GM18873 (cell line): ENCODE data around the gene FBXW8.

Experiments used
- ATAC-seq: cut with Tn5 transposase; IDR thresholded peaks from one replicate; pipeline ENCODE4 v1.9.1; 2021; ENCODE audit warnings: mild to moderate bottlenecking, moderate library complexity, moderate number of reproducible peaks; ENCODE audit not compliant: unreplicated experiment, low FRiP score

Gene FBXW8

GRCh38 chr12:116982791-116983411 is 72.2 kb downstream of the FBXW8 start:
- ATAC-seq, result no peak

DNA sequence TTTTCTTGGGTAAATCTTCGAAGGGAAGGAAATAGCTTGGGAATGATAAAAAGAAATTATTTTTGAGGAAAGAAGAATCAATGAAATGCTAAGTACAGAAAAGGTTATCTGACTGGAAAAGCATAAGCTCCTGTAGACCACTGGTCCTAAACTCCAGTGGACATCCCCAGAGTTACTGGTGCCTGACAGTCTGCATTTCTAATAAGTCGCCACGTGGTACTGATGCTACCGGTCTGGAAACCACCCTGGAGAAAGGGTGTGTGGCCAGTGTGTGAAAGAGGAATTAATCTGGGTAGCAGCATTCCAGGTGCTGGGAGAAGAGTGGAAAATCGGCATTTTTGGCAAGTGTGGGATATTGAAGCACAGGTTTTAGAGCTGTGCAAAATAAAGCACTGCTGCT is 73.3 kb downstream of the FBXW8 start:
- ATAC-seq, result no peak

- ATAC-seq, result no peak
These were observed 79.6 kb downstream of the FBXW8 start for GRCh38 chr12:116990329-116990728.

GRCh38 chr12:116990971-116991966 is 80.5 kb downstream of the FBXW8 start:
- ATAC-seq, result no peak

DNA sequence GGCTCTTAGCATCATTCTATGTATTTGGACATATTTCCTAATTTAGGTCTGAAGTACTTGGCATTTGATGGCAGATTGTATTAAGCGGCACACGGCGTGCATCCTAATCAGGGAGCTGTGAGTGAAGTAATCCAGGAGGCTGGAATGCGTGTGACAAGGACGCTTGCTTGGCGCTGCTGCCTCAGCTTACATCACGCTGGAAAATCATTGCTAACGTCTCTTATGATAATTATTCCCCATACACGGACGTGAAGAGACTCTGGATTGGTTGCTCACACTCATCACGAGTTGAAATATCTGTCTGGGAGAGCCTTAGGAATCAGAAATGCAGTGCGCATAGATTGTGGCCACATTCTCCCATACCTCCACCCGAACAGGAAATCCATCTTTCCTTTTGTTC is 85.3 kb downstream of the FBXW8 start:
- ATAC-seq, result no peak

DNA sequence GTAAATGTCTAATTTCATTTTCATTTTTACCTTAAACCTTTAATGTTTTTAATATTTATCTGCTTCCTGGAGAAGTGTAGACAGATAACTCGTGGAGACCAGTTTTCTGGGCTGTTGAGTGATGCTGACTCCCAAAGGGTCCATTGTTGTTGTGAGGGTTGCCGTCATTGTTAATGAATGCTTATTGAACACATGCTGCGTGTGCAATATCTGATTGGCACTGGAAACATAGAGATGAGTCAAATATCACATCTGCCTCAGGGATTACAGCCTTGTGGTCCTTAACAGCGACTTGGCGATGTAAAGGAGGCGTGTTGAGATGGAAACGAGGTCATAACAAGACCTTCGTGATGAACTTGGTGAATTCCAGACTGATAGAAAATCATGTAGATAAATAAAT is 85.9 kb downstream of the FBXW8 start:
- ATAC-seq, result no peak

DNA sequence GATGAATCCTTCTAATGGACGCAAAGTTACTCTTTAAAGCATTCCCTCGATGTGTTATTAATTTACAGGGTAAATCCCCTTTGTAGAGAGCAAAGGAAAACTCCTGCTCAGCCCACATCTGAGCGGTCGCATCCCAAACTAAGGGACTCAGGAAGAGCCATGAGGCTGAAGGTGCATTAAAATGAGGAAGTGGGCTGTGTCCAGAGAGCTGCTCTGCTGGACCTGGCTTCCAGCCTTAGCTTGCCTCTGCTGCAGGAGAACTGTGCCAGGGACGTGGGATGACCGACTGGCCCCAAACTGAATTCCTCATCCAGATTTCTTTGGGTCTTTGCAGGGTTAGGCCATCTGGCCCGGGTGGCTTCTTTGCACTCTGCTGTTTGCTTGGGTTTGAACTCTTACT is 88.3 kb downstream of the FBXW8 start:
- ATAC-seq, result no peak

DNA sequence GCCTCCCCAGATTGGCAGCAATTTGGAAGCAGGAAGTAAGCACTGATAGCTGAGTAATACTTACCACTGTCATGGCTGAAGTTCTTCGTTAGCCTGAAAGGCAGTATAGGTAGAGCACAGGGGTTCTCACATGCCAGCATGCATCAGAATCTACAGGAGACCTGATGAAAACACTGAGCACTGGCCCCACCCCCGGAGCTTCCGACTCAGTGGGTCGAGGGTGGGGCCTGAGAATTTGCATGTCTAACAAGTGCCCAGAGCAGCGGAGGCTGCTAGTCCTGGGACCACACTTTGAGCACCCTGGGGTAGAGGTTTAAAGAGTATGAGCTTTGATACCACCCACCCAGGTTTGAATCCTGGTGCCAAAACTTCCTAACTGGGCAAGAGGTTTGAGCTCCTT is 89.6 kb downstream of the FBXW8 start:
- ATAC-seq, result no peak

DNA sequence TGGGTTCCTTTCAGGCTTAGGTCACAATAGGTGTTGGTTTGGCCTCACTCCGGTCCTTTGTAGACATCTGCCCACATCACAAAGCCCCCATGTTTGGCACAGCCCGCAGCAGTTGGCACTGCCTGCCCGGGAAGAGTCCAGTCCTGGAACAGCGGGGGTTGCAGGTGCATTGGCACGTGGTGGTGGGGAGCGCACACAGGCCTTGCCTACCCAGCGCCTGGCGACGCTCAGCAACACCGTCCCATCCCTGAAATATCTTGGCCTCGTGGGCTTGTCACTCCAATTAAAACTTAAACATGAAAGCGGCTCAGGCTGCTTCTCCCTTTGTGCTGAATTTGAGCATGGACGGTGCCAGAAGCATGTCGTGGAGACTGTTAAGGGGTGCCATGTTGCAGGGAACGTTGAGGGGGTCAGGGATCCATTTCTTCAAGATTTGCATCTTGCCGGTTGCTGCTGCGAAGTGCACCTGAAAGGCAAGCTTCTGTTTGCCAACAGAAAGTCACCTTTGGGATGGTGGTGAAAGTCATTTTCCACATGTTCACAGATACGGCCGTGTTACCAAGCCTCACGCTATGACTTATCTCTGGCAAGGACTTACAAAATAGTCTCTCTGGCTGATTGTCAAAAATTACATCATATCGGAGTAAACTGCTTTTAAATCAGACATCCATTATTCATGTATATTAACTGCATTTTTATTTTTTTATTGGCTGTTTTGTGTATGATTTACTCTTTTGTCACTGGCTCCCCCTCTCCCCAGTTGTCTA is 91.5 kb downstream of the FBXW8 start:
- ATAC-seq, result no peak

DNA sequence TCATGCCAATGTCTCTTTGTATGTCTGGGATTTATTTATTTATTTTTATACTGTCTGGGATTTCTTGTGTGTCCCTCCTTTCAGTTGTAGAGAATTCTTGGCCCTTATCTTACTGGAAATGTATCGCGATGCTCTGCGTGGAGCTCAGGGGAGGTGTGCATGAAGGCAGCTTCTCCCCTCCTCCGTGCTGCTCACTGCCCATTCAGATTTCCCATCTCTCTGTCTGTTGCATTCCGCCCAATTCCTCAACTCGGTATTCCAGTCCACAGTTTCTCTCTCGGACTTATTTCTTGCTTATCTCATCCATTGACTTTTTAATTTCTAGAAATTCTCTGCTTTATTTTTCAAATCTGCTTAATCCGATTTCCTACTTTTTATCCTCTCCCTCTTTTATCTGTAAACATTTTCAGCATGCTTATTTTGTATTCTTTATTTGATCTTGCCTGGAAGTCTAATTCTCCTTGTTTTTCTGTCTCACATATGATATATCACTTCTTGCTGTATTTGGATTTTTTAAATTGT is 93.2 kb downstream of the FBXW8 start:
- ATAC-seq, result no peak

- no peak for ATAC-seq
These were observed 94.8 kb downstream of the FBXW8 start for GRCh38 chr12:117005417-117006046.

DNA sequence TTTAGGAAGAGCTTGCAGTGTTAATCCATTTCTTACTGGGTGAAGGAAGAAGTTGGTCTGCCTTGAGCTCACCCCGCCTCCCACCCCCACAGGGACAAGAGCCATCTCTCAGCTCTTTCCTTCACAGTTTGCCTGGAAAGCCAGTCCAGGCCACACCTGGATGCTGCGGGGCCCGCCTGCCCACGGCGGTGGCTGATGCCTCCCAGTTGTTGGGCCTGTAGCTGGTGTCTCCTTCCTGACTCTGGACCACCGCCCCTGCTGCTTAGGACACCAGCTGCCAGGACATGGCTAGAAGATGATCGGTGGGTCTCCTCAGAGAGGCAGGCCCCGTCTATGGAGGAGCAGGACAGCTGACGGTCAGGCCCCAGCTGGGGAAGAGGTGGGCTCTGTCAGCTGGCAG is 95.6 kb downstream of the FBXW8 start:
- ATAC-seq, result no peak

DNA sequence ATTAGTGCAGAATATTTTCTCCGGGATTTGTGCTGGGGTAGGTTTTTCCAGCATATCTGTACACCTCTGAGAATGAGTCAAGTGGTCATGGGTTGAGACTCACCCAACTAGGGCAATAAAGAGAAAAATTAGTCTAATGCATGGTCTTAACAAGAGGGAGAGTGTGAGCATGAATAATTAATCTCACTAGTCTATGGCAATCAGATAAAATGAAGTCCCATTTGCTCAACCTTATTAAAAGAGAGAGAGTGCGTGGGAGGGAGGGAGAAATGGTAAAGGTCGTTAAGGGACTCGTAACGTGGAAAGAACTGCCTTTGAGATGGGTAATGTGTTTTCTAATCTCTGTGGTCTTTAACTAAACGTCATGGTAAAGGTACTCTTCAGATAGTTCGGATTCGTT is 96.8 kb downstream of the FBXW8 start:
- ATAC-seq, result no peak

GRCh38 chr12:117009759-117010158 is 99.0 kb downstream of the FBXW8 start:
- ATAC-seq, result no peak

DNA sequence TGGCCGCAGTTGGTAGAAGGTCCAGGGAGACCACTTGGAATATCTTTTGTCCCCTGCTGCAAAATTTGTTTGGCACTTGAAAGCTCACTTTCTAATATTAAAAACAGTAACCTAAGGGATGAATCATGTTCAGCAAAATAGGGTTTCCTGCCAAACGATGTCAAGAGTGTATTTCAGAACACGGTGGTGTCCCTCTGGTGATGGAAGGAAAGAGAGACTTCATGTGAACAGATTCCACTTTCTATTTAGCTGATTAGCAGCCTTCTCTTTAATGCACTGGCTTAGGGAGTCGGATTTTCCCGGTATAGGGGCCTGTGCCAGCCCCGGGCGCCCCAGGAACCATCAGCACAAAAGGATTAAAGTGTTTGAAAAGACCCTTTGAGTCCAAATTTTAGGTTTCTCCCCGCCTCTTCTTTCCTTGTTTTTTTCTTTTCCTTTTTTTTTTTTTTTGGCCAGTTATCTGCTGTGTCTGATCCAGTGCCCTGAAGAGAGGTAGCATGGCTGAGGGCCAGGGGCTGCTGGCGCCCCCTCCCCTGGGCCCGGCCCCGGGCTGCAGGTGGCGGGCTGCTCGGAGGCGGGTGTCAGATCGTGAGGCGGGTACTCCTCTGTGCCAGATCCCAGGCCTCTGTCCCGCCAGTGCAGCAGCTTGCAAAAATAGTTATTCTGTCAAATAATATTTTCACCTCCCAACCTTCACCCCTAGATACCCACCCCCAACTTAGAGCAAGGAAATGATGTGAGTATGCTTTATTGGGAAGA is 100.1 kb downstream of the FBXW8 start:
- ATAC-seq, result no peak

DNA sequence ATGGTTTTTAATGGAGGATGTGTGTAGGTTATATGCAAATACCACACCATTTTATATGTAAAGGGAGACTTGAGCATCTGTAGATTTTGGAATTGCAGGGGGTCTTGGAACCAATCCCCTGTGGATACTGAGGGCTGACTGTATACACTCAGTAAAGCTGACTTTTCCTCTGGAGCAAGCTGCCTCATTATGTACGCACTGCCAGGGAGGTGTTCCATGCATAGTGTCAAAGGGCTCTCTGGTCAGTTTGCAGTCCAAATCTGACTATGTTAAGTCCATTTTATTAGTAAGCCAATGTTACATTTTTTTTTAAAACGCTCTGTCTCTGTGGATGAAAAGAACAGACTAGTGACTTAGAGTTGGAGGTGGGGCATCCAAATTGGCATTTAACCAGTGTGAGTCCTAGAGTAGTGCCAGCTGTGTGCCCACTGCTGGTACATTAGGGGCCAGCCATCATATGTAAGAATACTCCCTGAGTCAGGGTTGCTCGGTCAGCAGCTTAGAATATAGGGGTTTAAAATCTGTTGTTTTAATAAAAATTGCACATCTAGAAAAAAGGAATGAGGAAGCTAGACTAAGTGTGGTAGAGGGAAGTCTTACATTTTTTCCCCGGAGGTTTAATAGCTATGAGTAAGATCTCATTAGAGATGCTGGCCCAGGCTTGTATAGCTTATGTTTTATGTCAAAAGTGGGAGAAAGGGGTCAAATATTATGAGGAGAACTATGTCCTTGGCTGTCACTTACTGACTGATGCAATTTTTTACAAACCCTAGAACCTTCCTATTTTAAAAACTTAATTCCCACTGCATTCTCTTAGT is 101.4 kb downstream of the FBXW8 start:
- ATAC-seq, result no peak

DNA sequence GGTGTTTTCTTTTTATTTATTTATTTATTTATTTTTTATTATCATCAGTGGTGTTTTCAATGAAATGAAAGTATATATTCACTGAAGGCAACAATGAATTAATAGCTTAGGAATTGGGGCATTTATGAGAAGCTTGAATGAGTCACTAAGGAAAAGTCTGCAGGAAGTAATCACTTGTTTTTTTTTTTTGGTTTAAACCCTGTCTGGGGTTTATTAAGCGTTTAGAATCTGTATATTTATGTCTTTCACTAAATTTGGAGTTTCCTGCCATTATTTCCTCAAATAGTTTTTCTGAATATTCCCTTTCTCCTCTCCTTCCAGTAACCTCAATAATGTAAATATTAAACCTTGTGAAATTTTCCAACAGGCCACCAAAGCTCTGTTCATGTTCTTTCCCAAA is 103.0 kb downstream of the FBXW8 start:
- no peak for ATAC-seq

DNA sequence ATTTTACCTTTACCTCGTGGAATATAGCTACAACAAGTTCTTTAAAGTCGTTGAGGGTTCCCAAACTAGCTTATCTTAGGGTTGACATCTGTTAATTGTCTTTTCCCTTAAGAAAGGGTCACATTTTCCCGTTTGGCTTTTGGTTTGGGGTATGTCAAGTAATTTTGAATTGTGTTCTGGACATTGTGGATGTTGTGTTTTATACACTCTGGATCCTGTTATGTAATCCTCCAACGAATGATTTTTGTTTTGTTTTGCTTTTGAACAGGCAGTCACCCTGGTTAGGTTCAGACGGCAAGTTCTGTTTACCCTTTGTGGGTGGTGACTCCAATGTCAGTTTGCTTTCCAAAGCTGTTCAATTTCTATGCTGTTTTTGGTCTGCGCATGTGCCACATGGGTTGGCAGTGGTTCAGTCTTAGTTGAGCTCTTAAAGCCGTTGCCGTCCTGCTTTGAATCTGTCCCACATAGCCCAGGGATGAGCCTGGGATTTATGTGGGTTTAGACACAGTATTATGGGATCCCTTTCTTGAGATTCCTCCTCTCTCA is 103.7 kb downstream of the FBXW8 start:
- ATAC-seq, result no peak

- no peak for ATAC-seq
These were observed 105.1 kb downstream of the FBXW8 start for GRCh38 chr12:117015811-117016210.
